Adrenal gland (tissue), 5 donors: Measurements from ENCODE around the gene CIB1.

ENCODE experiments used
- CTCF ChIP-seq, 6 experiments: fragments of 450-650 bp in 4 of 6; fragments of 200-600 bp in 2 of 6; sonication (generic) in 1 of 6; IDR thresholded peaks; 1 replicate in 5 of 6; 2 replicates in 1 of 6; pipeline versions ENCODE4 v1.5.1 to v1.8.0; 2016 to 2021; ENCODE audit warnings: antibody characterized with exemption in 6 of 6, mild to moderate bottlenecking in 2 of 6, moderate library complexity in 1 of 6
- POLR2A ChIP-seq, 2 donors: fragments of 450-650 bp; IDR thresholded peaks; one replicate each; pipeline ENCODE4 v1.6.1; 2017; ENCODE audit warnings: antibody characterized with exemption in 2 of 2, mild to moderate bottlenecking in 2 of 2, moderate library complexity in 1 of 2
- donor health status: DM: no; HTN: no; CAD: no.

- no peak for TF ChIP-seq CTCF (IDR thresholded peaks at IDR 0.05)
- no peak for TF ChIP-seq POLR2A (IDR thresholded peaks at IDR 0.05)
These were observed 26.5 kb downstream of the CIB1 start for GRCh38 chr15:90207252-90207651.
